Chondrocyte (in vitro differentiated cells): ENCODE measurements around the gene CDX1. TPM values are rescaled to one million over a fixed set of nuclear protein-coding genes. Genes with fewer than 3 reads are reported as not detected.

Experiments used
- DNase-seq: peaks from one replicate; pipeline ENCODE4 v3.0.0; 2021; ENCODE audit warnings: mixed read lengths, low spot score
- H3K27ac Mint-ChIP-seq: one replicate; pipeline ENCODE4 v1.8.0; 2021; ENCODE audit warnings: mild to moderate bottlenecking, moderate library complexity, mixed read lengths; ENCODE audit not compliant: unreplicated experiment
- H3K27me3 Mint-ChIP-seq: 2 replicates; pipeline ENCODE4 v1.8.0; 2021; ENCODE audit warnings: low read depth, mixed read lengths
- H3K36me3 Mint-ChIP-seq: 2 replicates; pipeline ENCODE4 v1.8.0; 2021; ENCODE audit warnings: low read depth, mixed read lengths
- H3K4me1 Mint-ChIP-seq: 2 replicates; pipeline ENCODE4 v1.8.0; 2021; ENCODE audit warnings: low read depth, mild to moderate bottlenecking, mixed read lengths
- H3K4me3 Mint-ChIP-seq: one replicate; pipeline ENCODE4 v1.8.0; 2021; ENCODE audit warnings: mild to moderate bottlenecking, moderate library complexity, mixed read lengths; ENCODE audit not compliant: unreplicated experiment
- H3K9me3 Mint-ChIP-seq: 2 replicates; pipeline ENCODE4 v1.8.0; 2021; ENCODE audit warnings: low read depth, mixed read lengths
- CTCF ChIP-seq: fragments of 200-600 bp; sonication (generic); IDR thresholded peaks from 2 replicates; pipeline ENCODE4 v1.5.0; 2021; ENCODE audit warnings: antibody characterized with exemption, mild to moderate bottlenecking, moderate library complexity
- total RNA-seq: library from RNA; stranded (reverse); gene quantifications from 3 replicates; pipeline ENCODE4 v1.2.1, GENCODE V29; 2021

CDX1 gene
- total RNA-seq, 1 donor from 2014 or later, result 0.57 TPM

- Mint-ChIP-seq H3K36me3 (no peaks in the 10 kb centered on the region), H3K4me1 (peaks cover 14% of the 10 kb centered on the region), H3K27ac (no peak overlapping the region), H3K4me3 (no peak overlapping the region), H3K9me3 (no peaks in the 10 kb centered on the region), H3K27me3 (peaks cover 21% of the 10 kb centered on the region)
- DNase-seq, result no peak
- peak; percentile 33 for TF ChIP-seq CTCF
Measured at GRCh38 chr5:150167908-150168307, 1.3 kb downstream of the CDX1 start.

GRCh38 chr5:150168864-150169263 is 2.3 kb downstream of the CDX1 start:
- no peak for DNase-seq
- peaks cover 9% of the 10 kb centered on the region for H3K4me1 Mint-ChIP-seq
- H3K27ac Mint-ChIP-seq, result no peak overlapping the region
- TF ChIP-seq CTCF, result no peak
- H3K36me3 Mint-ChIP-seq, result no peaks in the 10 kb centered on the region
- no peak overlapping the region for H3K4me3 Mint-ChIP-seq
- peaks cover 23% of the 10 kb centered on the region for H3K27me3 Mint-ChIP-seq
- H3K9me3 Mint-ChIP-seq, result no peaks in the 10 kb centered on the region

GRCh38 chr5:150172145-150172544 is 5.6 kb downstream of the CDX1 start:
- Mint-ChIP-seq H3K4me1 (peaks cover 13% of the 10 kb centered on the region), H3K4me3 (no peak overlapping the region), H3K27me3 (peaks cover 23% of the 10 kb centered on the region), H3K9me3 (no peaks in the 10 kb centered on the region), H3K36me3 (no peaks in the 10 kb centered on the region), H3K27ac (no peak overlapping the region)
- no peak for DNase-seq
- TF ChIP-seq CTCF, result no peak

- Mint-ChIP-seq H3K4me1 (peaks cover 13% of the 10 kb centered on the region), H3K36me3 (no peaks in the 10 kb centered on the region), H3K4me3 (no peak overlapping the region), H3K9me3 (no peaks in the 10 kb centered on the region), H3K27me3 (peaks cover 21% of the 10 kb centered on the region), H3K27ac (no peak overlapping the region)
- no peak for DNase-seq
- TF ChIP-seq CTCF, result no peak
Measured at GRCh38 chr5:150172556-150172955, 6.0 kb downstream of the CDX1 start.

- no peak overlapping the region for H3K27ac Mint-ChIP-seq
- H3K4me3 Mint-ChIP-seq, result no peak overlapping the region
- H3K27me3 Mint-ChIP-seq, result peaks cover 19% of the 10 kb centered on the region
- H3K4me1 Mint-ChIP-seq, result peaks cover 13% of the 10 kb centered on the region
- no peak for TF ChIP-seq CTCF
- no peaks in the 10 kb centered on the region for H3K9me3 Mint-ChIP-seq
- no peaks in the 10 kb centered on the region for H3K36me3 Mint-ChIP-seq
- DNase-seq, result no peak
Measured at GRCh38 chr5:150173161-150173560, 6.6 kb downstream of the CDX1 start.
